HepG2 (cell line): Measurements from ENCODE around the gene FYB2.

ENCODE experiments used
- MYNN ChIP-seq: sonication (generic); formaldehyde crosslinking; IDR thresholded peaks from 2 replicates; pipeline ENCODE4 v1.4.0; 2020; ENCODE audit warnings: mild to moderate bottlenecking, low read depth, missing genetic modification reagents
- POLR2AphosphoS5 ChIP-seq: IDR thresholded peaks from 2 replicates; pipeline ENCODE4 v1.6.1; 2012; ENCODE audit warnings: low read depth, low read length
- RFX5 ChIP-seq: IDR thresholded peaks from 2 replicates; pipeline ENCODE4 v1.6.1; 2011; ENCODE audit warnings: low read depth, low read length, improper control_type of control experiment
- SMARCC2 ChIP-seq: fragments of 450-650 bp; IDR thresholded peaks from 2 replicates; pipeline ENCODE4 v1.6.1; 2017; ENCODE audit warnings: antibody characterized with exemption, mild to moderate bottlenecking
- TF ChIP-seq, protein P1 (sequence below): sonication (generic); formaldehyde crosslinking; IDR thresholded peaks from 2 replicates; pipeline ENCODE4 v1.4.0; 2020; ENCODE audit warnings: missing genetic modification reagents
- TF ChIP-seq, protein P2 (sequence below): sonication (generic); formaldehyde crosslinking; IDR thresholded peaks from 2 replicates; pipeline ENCODE4 v1.4.0; 2020; ENCODE audit warnings: missing genetic modification reagents, borderline replicate concordance
- TF ChIP-seq, protein P3 (sequence below): sonication (generic); formaldehyde crosslinking; conservative IDR thresholded peaks from 2 replicates; pipeline ENCODE4 v1.5.0; 2020; ENCODE audit warnings: missing genetic modification reagents

- TF ChIP-seq, protein P1, sequence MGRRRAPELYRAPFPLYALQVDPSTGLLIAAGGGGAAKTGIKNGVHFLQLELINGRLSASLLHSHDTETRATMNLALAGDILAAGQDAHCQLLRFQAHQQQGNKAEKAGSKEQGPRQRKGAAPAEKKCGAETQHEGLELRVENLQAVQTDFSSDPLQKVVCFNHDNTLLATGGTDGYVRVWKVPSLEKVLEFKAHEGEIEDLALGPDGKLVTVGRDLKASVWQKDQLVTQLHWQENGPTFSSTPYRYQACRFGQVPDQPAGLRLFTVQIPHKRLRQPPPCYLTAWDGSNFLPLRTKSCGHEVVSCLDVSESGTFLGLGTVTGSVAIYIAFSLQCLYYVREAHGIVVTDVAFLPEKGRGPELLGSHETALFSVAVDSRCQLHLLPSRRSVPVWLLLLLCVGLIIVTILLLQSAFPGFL (CRISPR knock-in tag) = no peak
- TF ChIP-seq, protein P2, sequence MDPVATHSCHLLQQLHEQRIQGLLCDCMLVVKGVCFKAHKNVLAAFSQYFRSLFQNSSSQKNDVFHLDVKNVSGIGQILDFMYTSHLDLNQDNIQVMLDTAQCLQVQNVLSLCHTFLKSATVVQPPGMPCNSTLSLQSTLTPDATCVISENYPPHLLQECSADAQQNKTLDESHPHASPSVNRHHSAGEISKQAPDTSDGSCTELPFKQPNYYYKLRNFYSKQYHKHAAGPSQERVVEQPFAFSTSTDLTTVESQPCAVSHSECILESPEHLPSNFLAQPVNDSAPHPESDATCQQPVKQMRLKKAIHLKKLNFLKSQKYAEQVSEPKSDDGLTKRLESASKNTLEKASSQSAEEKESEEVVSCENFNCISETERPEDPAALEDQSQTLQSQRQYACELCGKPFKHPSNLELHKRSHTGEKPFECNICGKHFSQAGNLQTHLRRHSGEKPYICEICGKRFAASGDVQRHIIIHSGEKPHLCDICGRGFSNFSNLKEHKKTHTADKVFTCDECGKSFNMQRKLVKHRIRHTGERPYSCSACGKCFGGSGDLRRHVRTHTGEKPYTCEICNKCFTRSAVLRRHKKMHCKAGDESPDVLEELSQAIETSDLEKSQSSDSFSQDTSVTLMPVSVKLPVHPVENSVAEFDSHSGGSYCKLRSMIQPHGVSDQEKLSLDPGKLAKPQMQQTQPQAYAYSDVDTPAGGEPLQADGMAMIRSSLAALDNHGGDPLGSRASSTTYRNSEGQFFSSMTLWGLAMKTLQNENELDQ (CRISPR knock-in tag) = no peak
- TF ChIP-seq RFX5 (no peak), SMARCC2 (no peak), MYNN (CRISPR knock-in tag) (no peak), POLR2AphosphoS5 (no peak)
- TF ChIP-seq, protein P3, sequence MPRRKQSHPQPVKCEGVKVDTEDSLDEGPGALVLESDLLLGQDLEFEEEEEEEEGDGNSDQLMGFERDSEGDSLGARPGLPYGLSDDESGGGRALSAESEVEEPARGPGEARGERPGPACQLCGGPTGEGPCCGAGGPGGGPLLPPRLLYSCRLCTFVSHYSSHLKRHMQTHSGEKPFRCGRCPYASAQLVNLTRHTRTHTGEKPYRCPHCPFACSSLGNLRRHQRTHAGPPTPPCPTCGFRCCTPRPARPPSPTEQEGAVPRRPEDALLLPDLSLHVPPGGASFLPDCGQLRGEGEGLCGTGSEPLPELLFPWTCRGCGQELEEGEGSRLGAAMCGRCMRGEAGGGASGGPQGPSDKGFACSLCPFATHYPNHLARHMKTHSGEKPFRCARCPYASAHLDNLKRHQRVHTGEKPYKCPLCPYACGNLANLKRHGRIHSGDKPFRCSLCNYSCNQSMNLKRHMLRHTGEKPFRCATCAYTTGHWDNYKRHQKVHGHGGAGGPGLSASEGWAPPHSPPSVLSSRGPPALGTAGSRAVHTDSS (CRISPR knock-in tag) = no peak
These were observed 1.3 kb downstream of the FYB2 start for GRCh38 chr1:56817716-56818463.
